Renal pelvis (tissue), 4 donors: ENCODE data around the gene CATSPER4. TPM values are rescaled to one million over a fixed set of nuclear protein-coding genes. Genes with fewer than 3 reads are reported as not detected.
A peak's percentile ranks its signal among the peaks of the same experiment; 100 is the strongest.

Source experiments
- DNase-seq: peaks from one replicate; pipeline ENCODE4 v3.0.0-alpha.2; 2013
- polyA plus RNA-seq, 3 donors: library from polyadenylated mRNA; unstranded; fragments of 120-200 nt; gene quantifications; one replicate each; pipeline ENCODE4 v1.2.1, GENCODE V29; 2013; ENCODE audit not compliant: insufficient read length in 3 of 3

Gene CATSPER4
- polyA plus RNA-seq, 3 donors, result 0.14 TPM; not detected in 1

DNA sequence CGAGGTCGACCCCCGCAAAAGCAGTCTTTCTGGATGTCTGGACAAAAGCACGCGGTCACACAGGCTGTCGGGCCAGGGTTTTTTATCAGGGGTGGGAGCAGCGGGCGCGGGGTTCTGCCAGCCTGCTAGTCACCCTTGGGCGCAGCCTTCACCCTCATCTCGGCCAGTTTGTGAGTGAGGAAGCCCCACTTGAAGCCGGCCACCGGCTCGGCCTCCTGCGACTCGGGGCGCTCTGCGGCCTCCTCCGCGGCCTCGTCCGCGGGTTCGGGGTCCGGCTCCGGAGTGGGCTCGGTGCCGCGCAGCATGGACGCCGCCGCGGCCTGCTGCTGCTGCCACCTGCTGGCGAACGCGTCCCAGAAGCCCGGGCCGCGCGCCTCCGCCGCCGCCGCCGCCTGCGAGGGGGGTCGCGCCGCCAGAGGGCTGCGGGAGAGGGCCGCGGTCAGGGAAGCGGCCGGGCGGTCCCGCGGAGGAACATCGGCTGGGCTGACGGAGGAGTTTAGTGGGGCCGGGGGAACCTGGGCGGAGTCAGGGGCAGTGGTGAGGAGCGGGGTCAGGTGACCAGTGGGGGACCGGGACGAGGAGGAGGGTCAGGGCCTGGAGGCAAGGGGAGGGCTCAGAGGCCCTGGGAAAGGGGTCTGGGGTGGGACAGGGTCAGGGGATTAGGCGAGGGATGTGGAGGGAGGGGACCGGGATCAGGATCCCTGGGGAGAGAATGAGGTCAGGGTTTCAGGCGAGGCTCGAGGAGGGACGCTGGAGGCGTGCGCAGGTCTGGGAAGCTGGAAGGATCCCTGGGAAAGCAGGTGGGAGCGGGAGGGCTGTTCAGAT is 26.2 kb upstream of the CATSPER4 start:
- DNase-seq, result no peak

DNA sequence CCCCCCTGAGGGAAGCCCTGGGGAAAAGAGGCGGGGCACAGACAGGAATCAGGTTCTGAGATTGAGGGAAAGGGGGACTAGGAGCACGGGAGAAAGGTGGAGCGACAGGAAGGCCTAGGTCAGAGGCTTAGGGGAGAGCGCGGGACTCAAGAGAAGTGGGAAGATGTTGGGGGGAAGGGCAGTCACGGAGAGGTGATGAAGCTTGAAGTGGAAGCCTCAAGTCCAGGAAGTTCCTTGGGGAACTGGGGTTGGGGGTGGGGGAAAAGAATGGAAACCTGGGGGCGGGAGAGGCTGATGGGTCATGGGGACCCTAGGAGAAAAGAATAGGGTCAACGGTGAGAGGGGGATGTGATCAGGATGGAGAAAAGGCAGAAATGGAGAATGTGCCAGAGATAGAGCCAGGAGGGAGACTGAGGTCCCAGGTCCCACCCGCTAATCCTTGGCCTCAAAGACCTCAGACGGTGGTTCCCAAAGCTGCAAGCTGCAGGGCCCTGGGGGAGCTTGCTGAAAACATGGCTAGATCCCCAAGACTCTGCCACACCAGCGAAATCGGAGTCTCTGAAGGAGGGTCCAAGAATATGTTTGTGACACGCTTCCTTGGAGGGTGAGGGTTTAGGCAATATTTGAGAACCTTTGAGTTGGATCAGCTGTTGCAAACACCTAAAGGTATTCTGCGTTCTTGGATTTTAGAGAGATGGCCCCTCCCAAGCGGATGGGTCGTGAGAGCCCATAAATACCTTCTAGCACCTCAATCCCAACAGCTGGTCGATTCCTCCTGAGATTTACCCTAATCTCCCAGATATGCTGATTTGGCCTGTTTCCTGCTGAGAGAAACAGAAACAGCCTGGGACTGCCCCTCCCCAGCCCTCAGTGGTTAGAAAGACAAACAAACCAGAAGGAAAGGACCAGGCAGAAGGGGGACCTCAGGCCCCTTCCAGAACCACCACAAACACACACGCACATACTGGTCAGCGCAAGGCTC is 25.2 kb upstream of the CATSPER4 start:
- DNase-seq, result no peak

DNA sequence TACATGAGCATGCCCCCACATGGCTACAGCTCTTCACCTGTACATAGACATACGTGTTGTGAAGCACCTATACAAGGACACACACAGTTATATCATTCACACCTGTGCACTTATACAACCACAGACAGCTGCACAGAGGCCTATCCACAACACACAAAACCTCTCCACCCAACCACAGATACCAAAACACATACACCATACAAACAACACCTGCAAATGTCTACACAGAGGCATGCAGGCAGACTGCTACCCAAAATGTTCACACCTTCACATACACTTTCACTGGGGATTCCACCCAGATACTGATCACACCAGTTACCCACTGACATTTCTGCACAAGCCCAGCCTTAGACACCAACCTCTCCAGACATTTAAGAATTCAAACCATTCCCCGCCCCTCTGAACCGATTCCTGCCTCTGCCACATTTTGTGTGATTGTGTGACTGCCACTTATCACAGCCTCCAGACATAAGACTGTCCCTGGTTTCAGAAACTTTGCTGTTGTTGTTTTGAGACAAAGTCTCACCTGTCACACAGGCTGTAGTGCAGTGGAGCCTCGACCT is 23.6 kb upstream of the CATSPER4 start:
- no peak for DNase-seq

DNA sequence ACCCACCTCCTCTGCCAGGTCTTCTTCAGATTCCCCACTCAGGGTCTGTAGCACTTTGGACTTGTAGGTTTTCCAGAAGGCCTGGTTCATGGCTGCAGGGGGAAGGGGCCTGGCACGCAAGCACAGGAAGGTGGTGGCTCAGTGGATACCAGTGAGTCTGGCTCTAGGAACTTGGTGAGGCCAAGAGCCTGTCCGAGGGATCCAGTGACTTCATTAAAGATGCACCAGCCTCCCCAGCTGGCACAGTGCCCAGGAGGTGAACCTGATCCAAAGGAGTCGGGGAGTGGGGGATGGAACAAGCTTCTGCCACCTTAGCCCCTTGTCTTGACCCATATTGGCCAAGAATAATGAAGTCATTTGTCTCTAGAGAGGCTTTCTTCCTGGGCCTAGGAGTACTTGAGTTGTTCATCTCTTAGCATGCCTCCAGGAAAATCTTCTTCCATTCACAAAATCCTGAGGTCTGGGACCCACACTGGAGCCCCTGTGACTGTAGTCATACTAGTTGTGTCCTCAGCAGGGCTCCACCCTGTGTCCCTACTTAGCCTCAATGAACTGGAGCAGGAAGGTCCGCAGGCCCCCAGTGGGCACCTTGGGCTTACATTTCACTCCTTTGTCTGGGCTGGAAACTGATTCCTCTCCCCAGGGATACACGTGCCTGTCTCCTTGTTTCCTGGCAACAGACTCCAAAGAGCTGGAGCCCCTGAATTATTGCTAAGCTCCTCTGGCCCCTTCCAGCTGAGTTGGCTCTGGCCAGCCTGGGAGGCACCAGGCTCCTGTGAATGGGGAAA is 21.8 kb upstream of the CATSPER4 start, which contains the start of gene C1orf232:
TSS of gene C1orf232 (minus strand) at position 554 of the 788 bp plus-strand sequence. CDS start at position 90, 464 bp downstream.
- peak; percentile 62 for DNase-seq

DNA sequence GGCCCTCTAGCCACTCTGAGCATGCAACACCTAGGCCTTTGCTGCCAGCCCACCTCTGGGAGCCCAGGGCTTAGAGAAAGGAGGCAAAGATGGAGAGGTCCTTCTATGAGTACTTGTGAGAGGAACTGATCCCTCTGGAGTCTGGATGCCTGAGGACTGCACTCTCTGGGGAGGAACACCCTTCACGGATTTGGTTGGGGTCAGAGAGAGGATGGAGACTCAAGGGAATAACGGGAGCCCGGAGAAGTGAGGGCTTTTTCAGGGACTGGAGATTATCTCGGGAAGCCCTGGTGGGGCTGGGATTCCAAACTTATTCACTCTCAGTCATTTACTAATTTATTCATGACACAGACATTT is 21.2 kb upstream of the CATSPER4 start:
- no peak for DNase-seq

DNA sequence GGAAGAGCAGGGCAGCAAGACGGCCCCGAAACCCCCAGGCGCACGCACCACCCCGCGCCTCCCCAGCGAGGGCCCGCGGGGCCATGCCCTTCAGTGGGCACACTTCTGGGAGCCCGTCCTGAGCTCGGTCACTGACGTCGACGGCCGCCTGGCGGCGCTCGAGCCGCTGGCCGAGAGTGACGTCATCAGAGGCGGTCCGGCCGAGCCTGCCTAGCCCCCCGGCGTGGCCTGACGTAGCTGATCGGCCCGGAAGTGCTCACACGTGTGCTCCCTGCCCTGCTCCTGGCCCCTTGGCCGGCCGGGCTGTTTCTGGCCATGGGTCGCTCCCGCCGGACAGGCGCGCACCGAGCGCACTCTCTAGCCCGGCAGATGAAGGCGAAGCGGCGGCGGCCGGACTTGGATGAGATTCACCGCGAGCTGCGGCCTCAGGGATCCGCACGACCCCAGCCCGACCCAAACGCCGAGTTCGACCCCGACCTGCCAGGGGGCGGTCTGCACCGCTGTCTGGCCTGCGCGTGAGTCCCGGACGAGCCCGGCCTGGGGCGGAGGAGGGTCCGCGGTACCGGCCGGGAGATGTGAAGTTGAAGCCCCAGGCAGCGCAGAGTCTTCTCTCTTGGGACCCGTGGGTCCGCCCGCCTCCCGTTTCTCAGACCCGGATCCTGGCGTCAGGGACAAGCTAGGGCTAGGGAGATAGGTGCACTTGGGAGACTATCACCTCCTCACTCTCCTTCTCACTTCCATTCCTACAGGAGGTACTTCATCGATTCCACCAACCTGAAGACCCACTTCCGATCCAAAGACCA is 20.5 kb upstream of the CATSPER4 start, which contains the start of gene ZNF593:
TSS of gene ZNF593 (plus strand) at position 240 of the 803 bp plus-strand sequence. CDS start at position 316, 76 bp downstream.
- DNase-seq, result peak; percentile 90

DNA sequence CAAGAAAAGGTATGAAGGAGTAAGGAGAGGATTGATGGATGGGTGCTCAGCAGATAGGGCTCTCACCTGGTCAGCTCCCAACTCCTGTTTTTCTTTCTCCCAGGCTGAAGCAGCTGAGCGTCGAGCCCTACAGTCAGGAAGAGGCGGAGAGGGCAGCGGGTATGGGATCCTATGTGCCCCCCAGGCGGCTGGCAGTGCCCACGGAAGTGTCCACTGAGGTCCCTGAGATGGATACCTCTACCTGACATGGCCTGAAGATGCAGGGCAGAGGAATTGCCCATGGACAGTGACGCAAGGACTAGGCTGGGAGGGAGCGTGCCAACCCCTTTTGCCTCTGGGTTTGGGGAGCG is 20.0 kb upstream of the CATSPER4 start:
- DNase-seq, result no peak

DNA sequence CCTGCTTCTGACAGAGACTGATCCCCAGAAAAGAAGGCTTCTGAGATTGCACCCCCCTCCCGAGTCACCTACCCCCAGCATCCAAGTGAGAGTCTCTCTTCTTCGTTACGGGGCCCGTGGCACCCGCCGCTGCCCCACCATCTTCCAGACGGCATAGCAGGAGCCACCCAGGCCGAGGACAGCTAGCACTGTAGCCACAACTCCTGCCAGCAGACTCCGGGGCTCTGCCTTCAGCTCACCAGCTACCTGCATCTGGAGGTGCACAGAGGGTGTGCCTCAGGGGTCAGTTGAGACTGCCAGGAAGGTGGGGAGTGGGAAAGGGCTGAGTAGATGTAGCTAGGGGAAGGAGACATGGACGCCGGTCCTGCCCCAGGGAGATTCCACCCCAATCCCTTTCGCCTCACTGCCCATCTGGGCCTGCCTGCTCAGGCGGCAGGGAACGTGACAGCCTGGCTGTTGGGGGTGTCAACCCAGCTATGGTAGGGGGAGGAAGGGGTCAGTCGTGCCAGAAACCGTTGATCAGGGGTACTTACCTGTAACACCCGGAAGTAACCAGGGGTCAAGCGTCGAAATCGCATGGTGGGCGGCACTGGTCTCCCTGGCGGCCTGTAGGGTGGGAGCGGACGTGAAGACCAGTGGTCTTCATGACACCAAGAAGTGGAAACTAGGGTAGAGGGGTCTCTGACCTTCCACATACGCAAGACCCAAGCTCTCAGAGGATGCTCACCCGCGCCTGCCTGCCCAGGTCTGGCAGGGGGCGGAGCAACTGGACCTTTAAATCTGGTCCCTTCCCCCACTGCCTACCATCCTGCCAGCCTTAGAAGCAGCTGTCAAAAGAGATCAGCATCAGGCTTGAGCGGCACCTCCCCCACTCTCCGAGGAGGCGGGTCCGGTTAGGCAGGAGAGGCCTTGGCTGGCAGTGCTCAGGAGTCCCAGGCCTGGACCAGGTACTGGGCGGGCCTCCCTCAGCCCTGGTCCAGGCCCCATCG is 19.0 kb upstream of the CATSPER4 start, which contains the start of gene ZNF593OS:
TSS of gene ZNF593OS (minus strand) at position 749 of the 989 bp plus-strand sequence. CDS start at position 578, 171 bp downstream.
- no peak for DNase-seq

DNA sequence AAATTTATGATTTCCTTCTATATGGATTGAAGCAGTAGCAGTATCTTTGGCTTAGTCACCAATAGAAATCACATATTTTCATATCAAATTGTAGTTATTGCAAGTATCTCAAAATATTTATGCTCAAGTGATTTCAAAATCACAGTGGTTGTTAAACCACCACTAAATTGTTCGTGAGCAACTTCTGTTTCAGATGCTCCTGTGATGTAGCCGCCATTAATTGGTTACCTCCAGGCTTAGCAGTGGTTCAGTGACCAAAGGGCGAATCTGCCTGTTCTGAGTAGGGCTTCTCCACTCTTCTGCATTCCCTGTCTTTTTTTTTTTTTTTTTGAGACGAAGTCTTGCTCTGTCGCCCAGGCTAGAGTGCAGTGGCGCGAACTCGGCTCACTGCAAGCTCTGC is 15.1 kb upstream of the CATSPER4 start:
- DNase-seq, result no peak

DNA sequence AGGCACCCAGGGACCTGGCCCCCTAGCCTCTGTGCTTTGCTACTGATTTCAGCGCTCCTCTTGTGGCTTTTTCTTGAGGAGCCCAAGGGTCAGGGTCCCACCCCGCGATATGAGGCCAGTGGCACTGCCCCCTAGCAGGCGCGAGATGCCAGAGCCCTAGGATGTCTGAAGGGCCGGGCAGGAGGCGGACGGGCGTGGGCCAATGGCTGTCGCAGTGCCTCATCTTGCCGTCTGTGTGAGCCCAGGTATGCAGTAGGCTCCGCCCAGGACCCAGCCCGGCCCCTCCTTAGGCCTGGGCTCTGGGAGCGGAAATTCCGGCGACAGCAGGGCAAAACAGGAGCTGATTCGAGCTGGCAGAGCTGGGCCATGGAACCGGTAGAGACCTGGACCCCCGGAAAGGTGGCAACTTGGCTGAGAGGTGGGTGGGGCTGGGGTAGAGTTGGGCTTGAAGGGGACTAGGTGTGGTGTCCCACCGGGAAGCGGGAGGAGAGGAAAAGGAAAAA is 13.2 kb upstream of the CATSPER4 start, which contains the start of gene CNKSR1:
TSS of gene CNKSR1 (plus strand) at position 310 of the 503 bp plus-strand sequence. CDS start at position 367, 57 bp downstream.
- no peak for DNase-seq

DNA sequence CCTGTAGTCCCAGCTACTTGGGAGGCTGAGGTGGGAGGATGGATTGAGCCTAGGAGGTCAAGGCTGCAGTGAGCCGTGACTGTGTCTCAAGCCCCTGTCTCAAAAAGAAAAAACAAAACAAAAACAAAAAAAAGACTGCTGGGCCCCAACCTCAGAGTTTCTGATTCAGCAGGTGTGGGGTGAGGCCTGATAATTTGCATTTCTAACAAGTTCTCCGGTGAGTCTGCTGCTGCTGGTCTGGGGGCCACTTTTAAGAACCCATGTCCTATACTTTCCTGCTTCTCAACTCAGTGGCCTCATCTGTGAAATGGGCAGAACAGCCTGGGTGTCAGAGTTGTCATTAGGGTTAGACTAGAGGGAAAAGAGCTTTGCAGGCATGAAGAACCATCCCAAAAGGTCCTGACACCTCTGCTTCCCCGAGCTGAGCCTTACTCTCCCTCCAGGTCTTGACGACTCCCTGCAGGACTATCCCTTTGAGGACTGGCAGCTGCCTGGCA is 10.3 kb upstream of the CATSPER4 start:
- no peak for DNase-seq

DNA sequence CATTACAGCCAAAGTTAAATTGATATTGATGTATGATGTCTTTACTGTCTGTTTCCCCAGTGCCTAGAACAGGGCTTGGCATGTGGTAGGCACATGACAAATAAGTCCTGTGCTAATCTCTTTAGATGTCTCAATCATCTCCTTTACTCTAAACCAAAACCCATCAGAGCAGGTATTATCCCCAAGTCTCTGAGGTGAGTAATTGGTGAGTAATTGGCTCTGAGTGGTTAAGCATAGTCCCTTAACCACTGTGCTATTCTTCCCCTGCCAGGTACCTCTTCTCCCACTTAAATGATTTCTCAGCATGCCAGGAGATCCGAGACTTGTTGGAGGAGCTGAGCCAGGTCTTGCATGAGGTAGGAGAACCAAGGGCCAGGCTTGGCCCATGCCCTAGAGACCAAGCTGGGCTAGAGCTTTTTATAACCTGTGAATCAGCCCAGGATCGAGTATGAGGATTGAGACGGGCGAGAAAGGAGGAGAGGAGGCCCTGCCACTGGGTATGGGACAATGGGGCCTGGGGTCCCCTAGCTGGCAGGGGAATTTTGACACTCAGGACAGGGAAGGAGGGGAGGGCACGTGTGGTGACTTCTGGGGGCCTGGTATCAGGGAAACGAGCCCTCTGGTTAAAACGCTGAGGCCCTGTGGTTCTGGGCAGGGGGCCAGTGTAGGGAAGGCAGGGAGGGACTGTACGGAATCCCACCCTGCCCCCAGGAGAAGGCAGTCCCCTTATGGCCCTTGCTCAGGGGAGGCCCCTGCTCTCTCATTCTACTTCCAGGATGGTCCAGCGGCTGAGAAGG is 8.6 kb upstream of the CATSPER4 start:
- no peak for DNase-seq

DNA sequence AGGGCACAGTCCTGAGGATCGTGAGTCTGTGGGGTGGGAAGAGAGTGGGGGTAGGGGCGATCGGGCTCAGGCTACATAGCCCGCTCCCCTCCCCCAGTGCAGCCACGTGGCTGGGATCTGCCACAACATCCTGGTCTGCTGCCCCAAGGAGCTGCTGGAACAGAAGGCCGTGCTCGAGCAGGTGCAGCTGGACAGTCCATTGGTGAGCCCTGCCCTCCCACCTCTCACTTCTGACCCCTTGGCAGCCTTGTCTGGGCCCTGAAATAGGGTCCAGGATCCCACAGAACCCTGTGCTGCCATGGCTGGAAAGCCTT is 8.1 kb upstream of the CATSPER4 start:
- DNase-seq, result no peak

DNA sequence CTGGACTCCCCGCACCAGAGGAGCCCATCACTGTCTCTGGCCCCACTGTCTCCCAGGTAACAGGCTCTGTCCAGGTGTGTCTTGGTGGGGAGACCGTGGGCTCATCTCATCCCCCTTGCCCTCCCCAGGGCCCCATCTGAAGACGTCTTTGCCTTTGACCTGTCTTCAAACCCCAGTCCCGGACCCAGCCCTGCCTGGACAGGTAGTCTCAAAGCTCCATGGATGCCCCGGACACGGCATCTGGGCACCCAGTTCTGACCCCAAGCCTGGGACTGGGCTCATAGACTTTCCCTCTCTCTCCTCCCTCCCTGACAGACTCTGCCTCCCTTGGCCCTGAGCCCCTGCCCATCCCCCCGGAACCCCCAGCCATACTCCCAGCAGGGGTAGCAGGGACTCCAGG is 6.3 kb upstream of the CATSPER4 start:
- no peak for DNase-seq

DNA sequence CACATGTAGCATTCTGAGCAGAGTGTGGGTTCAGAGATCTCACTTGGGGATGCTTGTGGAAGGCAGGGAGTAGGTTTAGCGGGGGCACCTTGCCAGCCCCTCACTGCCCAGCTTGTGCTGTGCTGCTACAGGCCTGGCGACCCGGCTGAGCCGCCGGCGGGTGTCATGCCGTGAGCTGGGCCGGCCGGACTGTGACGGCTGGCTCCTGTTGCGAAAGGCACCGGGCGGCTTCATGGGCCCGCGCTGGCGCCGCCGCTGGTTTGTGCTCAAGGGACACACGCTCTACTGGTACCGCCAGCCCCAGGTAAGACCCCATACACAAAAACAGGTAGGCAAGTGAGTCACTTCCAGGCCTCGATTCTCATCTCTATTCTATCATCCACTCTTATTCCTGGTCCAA is 5.5 kb upstream of the CATSPER4 start:
- DNase-seq, result no peak

DNA sequence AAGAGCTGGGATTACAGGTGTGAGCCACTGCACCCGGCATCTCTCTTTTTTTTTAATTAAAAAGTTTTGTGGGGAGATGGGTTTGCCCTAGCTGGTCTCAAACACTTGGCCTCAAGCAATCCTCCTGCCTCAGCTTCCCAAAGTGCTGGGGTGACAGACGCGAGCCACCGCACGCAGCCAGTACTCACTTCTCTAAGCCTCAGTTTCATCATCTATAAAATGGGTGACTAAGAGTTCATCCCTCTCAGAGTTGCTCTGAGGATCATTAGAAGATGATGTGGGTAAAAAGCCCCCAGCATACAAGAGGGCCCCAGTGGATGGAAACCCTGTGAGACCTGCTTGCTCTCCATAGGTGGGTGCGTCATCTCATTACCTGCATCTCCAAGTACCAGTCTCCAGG is 2.5 kb upstream of the CATSPER4 start:
- DNase-seq, result no peak

DNA sequence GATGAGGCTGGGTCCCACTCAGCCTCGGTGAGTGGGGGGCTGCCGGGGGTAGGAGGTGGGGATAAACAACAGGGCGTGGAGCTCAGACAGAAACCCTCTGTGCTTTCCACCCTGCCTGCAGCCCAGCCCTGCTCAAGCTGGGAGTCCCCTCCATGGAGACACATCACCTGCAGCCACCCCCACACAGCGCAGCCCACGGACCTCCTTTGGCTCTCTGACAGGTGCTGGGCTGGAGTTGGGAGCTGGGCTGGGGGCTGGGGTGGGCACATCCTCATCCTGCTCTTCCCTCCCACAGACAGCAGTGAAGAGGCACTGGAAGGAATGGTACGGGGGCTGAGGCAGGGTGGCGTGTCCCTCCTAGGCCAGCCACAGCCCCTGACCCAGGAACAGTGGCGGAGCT is 1.9 kb upstream of the CATSPER4 start:
- DNase-seq, result no peak

DNA sequence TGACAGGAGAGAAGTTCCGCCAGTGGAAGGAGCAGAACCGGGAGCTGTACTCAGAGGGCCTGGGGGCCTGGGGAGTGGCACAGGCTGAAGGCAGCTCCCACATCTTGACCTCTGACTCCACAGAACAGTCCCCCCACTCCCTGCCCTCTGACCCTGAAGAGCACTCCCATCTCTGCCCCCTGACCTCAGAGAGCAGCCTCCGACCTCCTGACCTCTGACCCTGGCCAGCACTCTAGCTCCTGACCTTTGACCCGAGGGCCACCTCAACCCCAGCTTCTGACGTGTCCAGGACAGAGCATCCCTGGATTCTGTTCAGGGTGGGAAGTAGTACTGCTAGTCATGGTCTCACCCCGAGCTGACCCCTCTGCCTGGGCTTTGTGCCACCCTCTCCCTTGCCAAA is 1.1 kb upstream of the CATSPER4 start:
- no peak for DNase-seq
